ENCODE data around the gene SPG11.

The SPG11 gene

GRCh38 chr15:44516436-44516835 lies 147.0 kb downstream of the SPG11 start:
- no peak for DNase-seq

Measured in NCI-H1694 treated with DMSO at 0.1 percent for 48 hours (cell line).